CD4-positive, alpha-beta memory T cell (primary cell): ENCODE data around the gene HJURP. TPM values are rescaled to one million over a fixed set of nuclear protein-coding genes. Genes with fewer than 3 reads are reported as not detected.

Experiments
- CTCF ChIA-PET: fragments of 350-600 bp; sonication (Branson Sonifier 250); formaldehyde crosslinking; loops from one replicate; lab custom pipeline; 2021; ENCODE audit warnings: inconsistent platforms; ENCODE audit not compliant: partially characterized antibody; lab: Charles Lee
- POLR2A ChIA-PET: fragments of 350-600 bp; sonication (Branson Sonifier 250); formaldehyde crosslinking; loops from one replicate; lab custom pipeline; 2021; ENCODE audit not compliant: partially characterized antibody; lab: Charles Lee
- DNase-seq, 5 donors: peaks; one replicate each; pipeline versions ENCODE4 v3.0.0 to v3.0.0-alpha.2; 2020 to 2022; ENCODE audit warnings: mixed read lengths in 1 of 5
- H3K27ac ChIP-seq: one replicate; pipeline ENCODE4 v1.7.0; 2013; ENCODE audit warnings: low read depth, low read length
- H3K27me3 ChIP-seq: 2 replicates; pipeline ENCODE4 v1.7.0; 2013; ENCODE audit warnings: mild to moderate bottlenecking, low read length, moderate library complexity; ENCODE audit not compliant: insufficient read depth
- H3K36me3 ChIP-seq: 2 replicates; pipeline ENCODE4 v1.7.0; 2013; ENCODE audit warnings: mild to moderate bottlenecking, low read length, moderate library complexity; ENCODE audit not compliant: insufficient read depth
- H3K4me1 ChIP-seq: 2 replicates; pipeline ENCODE4 v1.7.0; 2013; ENCODE audit warnings: mild to moderate bottlenecking, low read length, moderate library complexity; ENCODE audit not compliant: insufficient read depth
- H3K4me3 ChIP-seq, 2 donors: one replicate each; pipeline ENCODE4 v1.7.0; 2013; ENCODE audit warnings: low read length in 2 of 2, mild to moderate bottlenecking in 1 of 2
- H3K9me3 ChIP-seq, 2 donors: one replicate each; pipeline ENCODE4 v1.7.0; 2013; ENCODE audit warnings: low read length in 2 of 2, control low read depth in 1 of 2; ENCODE audit not compliant: control insufficient read depth in 1 of 2
- H3K27ac Mint-ChIP-seq, 7 donors: one replicate each; pipeline ENCODE4 v1.8.0; 2020 to 2021; ENCODE audit warnings: mixed read lengths in 7 of 7, mild to moderate bottlenecking in 6 of 7, inconsistent platforms in 3 of 7, moderate library complexity in 3 of 7
- H3K27me3 Mint-ChIP-seq, 2 donors: one replicate each; pipeline ENCODE4 v1.8.0; 2020 to 2021; ENCODE audit warnings: mixed read lengths in 2 of 2
- H3K36me3 Mint-ChIP-seq, 2 donors: one replicate each; pipeline ENCODE4 v1.8.0; 2020 to 2021; ENCODE audit warnings: mixed read lengths in 2 of 2, inconsistent platforms in 1 of 2, mild to moderate bottlenecking in 1 of 2
- H3K4me1 Mint-ChIP-seq, 4 donors: one replicate each; pipeline ENCODE4 v1.8.0; 2020 to 2021; ENCODE audit warnings: mixed read lengths in 4 of 4, mild to moderate bottlenecking in 1 of 4
- H3K4me3 Mint-ChIP-seq, 8 donors: one replicate each; pipeline ENCODE4 v1.8.0; 2020 to 2021; ENCODE audit warnings: mixed read lengths in 8 of 8, mild to moderate bottlenecking in 7 of 8, moderate library complexity in 6 of 8, inconsistent platforms in 3 of 8
- H3K9me3 Mint-ChIP-seq, 8 donors: one replicate each; pipeline ENCODE4 v1.8.0; 2020 to 2021; ENCODE audit warnings: mixed read lengths in 8 of 8, mild to moderate bottlenecking in 5 of 8, inconsistent platforms in 3 of 8, moderate library complexity in 1 of 8
- intact Hi-C: fragments of 100-400 bp; cut with micrococcal nuclease; formaldehyde crosslinking; loops from one replicate; pipeline ENCODE4 v1.15.1; 2023
- polyA plus RNA-seq, 2 donors: library from polyadenylated mRNA; unstranded; fragments of 300-500 nt; fragmentation: Illumina TruSeq; gene quantifications; one replicate each; pipeline ENCODE4 v1.2.3, GENCODE V29; 2021
- total RNA-seq, 2 experiments: library from RNA; stranded (reverse); gene quantifications; one replicate each; pipeline ENCODE4 v1.2.3, GENCODE V29; 2021

Gene HJURP
- total and polyA plus RNA-seq, 4 experiments from 2014 or later = 0.19 to 0.44 TPM; not detected in 2

- CTCF ChIA-PET = no interaction called here
- Mint-ChIP-seq H3K4me1 (no peaks in the 10 kb centered on the region), H3K9me3 (no peaks in the 10 kb centered on the region), H3K36me3 (no peaks in the 10 kb centered on the region), H3K4me3 (no peak overlapping the region), H3K27ac (no peak overlapping the region), H3K27me3 (peaks cover 0 to under 1% of the 10 kb centered on the region in 2 donors)
- Histone ChIP-seq H3K4me1 (no peaks in the 10 kb centered on the region), H3K27me3 (no peaks in the 10 kb centered on the region), H3K36me3 (no peaks in the 10 kb centered on the region), H3K4me3 (no peak overlapping the region), H3K27ac (no peak overlapping the region), H3K9me3 (no peaks in the 10 kb centered on the region)
- POLR2A ChIA-PET = no interaction called here
- DNase-seq = no peak
- intact Hi-C loops = no loop called here
These were observed 23.2 kb downstream of the HJURP start for GRCh38 chr2:233831011-233831721.

DNA sequence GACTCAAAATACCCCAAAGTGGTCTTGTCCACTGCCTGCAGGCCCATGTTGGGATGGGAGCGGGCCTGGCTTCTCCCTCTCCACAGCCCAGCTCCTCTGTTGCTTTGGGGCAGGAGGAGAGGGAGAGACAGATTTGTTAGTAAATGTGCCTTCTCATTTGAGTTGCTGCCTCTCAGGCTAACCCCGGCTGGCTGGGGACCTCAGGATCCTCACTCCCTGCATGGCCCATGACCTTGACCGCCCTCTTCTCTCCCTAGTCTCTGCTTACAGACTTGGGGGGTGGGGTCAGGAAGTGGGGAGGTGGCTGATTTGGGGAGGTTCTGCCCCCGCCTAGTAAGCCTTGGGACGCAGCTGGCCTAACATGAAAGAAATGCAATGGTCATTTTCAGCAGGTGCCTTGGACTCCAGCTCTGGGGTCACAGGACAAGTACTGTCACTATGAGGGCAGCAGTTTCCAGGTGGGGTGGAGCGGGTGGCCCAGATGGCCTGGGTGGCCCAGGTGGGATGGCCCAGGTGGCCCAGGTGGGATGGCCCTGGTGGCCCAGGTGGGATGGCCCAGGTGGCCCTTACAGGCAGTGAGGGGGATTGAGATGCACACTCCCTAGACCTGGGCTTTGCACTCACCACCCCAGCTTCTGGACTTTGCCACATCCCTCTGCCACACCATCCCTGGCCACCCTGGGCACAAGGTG, 24.1 kb downstream of the HJURP start:
- POLR2A ChIA-PET = no interaction called here
- no peak overlapping the region for H3K4me3 ChIP-seq
- no peak overlapping the region for H3K27ac ChIP-seq
- CTCF ChIA-PET = no interaction called here
- no peaks in the 10 kb centered on the region for H3K9me3 Mint-ChIP-seq
- H3K36me3 ChIP-seq = no peaks in the 10 kb centered on the region
- peaks cover 0 to 2% of the 10 kb centered on the region in 2 donors for H3K27me3 Mint-ChIP-seq
- no peak for DNase-seq
- no peak overlapping the region for H3K4me3 Mint-ChIP-seq
- H3K9me3 ChIP-seq = no peaks in the 10 kb centered on the region
- H3K27ac Mint-ChIP-seq = no peak overlapping the region
- H3K27me3 ChIP-seq = no peaks in the 10 kb centered on the region
- H3K4me1 Mint-ChIP-seq = no peaks in the 10 kb centered on the region
- H3K4me1 ChIP-seq = no peaks in the 10 kb centered on the region
- H3K36me3 Mint-ChIP-seq = no peaks in the 10 kb centered on the region
- intact Hi-C loops = no loop called here

- ChIA-PET POLR2A (no interaction called here), CTCF (no interaction called here)
- no peak for DNase-seq
- Histone ChIP-seq H3K4me1 (no peaks in the 10 kb centered on the region), H3K36me3 (no peaks in the 10 kb centered on the region), H3K4me3 (no peak overlapping the region), H3K27ac (no peak overlapping the region), H3K27me3 (no peaks in the 10 kb centered on the region), H3K9me3 (no peaks in the 10 kb centered on the region)
- intact Hi-C loops = no loop called here
- H3K27me3 Mint-ChIP-seq = peaks cover 0 to 2% of the 10 kb centered on the region in 2 donors
- H3K4me1 Mint-ChIP-seq = no peaks in the 10 kb centered on the region
- H3K9me3 Mint-ChIP-seq = no peaks in the 10 kb centered on the region
- no peak overlapping the region for H3K4me3 Mint-ChIP-seq
- H3K36me3 Mint-ChIP-seq = no peaks in the 10 kb centered on the region
- no peak overlapping the region for H3K27ac Mint-ChIP-seq
These were observed 24.9 kb downstream of the HJURP start for GRCh38 chr2:233829193-233830110.

- ChIA-PET CTCF (no interaction called here), POLR2A (no interaction called here)
- no peak overlapping the region for H3K27ac ChIP-seq
- intact Hi-C loops = no loop called here
- H3K9me3 Mint-ChIP-seq = no peaks in the 10 kb centered on the region
- no peak for DNase-seq
- no peaks in the 10 kb centered on the region for H3K36me3 Mint-ChIP-seq
- H3K27me3 ChIP-seq = no peaks in the 10 kb centered on the region
- no peaks in the 10 kb centered on the region for H3K4me1 ChIP-seq
- H3K27ac Mint-ChIP-seq = no peak overlapping the region
- no peak overlapping the region for H3K4me3 Mint-ChIP-seq
- H3K27me3 Mint-ChIP-seq = peaks cover 0 to 3% of the 10 kb centered on the region in 2 donors
- H3K4me3 ChIP-seq = no peak overlapping the region
- H3K4me1 Mint-ChIP-seq = no peaks in the 10 kb centered on the region
- H3K36me3 ChIP-seq = no peaks in the 10 kb centered on the region
- no peaks in the 10 kb centered on the region for H3K9me3 ChIP-seq
These were observed 25.7 kb downstream of the HJURP start for GRCh38 chr2:233828546-233829192.

DNA sequence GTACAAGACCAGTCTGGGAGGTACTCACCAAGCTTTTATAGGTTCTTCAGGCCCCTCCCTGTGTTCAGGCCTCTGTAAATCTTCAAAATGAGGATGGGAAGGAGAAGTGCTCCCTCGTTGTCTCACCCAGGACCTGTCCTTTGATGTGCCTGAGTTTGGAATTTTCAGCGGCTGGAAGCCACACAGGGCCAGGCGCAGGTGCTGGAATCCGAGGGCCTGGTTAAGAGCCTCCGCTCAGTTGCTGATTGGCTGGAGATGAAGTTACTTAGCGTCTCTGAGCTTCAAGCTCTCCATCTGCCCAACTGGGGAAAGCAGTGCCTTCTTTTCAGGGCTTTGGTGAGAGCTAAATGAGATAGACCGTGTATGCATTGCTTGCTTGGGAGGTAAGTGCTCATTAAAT, 30.0 kb downstream of the HJURP start:
- intact Hi-C loops = no loop called here
- H3K36me3 ChIP-seq = no peaks in the 10 kb centered on the region
- H3K4me1 Mint-ChIP-seq = no peaks in the 10 kb centered on the region
- H3K27ac ChIP-seq = no peak overlapping the region
- peaks cover 3 to 4% of the 10 kb centered on the region in 2 donors for H3K27me3 Mint-ChIP-seq
- H3K4me3 ChIP-seq = no peak overlapping the region
- H3K27ac Mint-ChIP-seq = no peak overlapping the region
- DNase-seq = no peak
- H3K4me3 Mint-ChIP-seq = no peak overlapping the region
- ChIA-PET CTCF (no interaction called here), POLR2A (no interaction called here)
- H3K36me3 Mint-ChIP-seq = no peaks in the 10 kb centered on the region
- no peaks in the 10 kb centered on the region for H3K9me3 Mint-ChIP-seq
- H3K27me3 ChIP-seq = no peaks in the 10 kb centered on the region
- H3K4me1 ChIP-seq = no peaks in the 10 kb centered on the region
- no peaks in the 10 kb centered on the region for H3K9me3 ChIP-seq

DNA sequence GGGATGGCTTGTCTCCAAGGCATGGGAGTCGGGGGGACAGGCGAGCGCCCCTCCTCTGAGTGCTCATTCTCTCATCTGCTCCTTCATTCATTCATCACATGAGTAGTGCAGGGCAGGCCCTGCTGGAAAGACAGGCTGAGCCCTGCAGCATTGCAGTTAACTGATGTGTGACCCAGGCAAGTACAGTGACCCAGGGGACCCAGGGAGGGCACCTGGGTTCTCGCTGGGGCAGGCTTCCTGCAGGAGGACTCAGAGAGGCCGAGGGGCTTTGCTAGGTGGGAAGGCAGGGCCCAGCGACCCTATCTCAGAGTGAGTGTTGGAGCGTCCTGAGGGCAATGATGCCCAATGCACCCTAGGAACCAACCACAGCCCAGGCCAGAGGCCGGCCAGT, 30.6 kb downstream of the HJURP start:
- Mint-ChIP-seq H3K36me3 (no peaks in the 10 kb centered on the region), H3K27ac (no peak overlapping the region), H3K4me3 (no peak overlapping the region), H3K4me1 (no peaks in the 10 kb centered on the region), H3K9me3 (no peaks in the 10 kb centered on the region), H3K27me3 (peaks cover 3 to 4% of the 10 kb centered on the region in 2 donors)
- no peaks in the 10 kb centered on the region for H3K9me3 ChIP-seq
- CTCF ChIA-PET = no interaction called here
- DNase-seq = no peak
- H3K4me3 ChIP-seq = no peak overlapping the region
- intact Hi-C loops = no loop called here
- H3K36me3 ChIP-seq = no peaks in the 10 kb centered on the region
- no peaks in the 10 kb centered on the region for H3K27me3 ChIP-seq
- no peak overlapping the region for H3K27ac ChIP-seq
- POLR2A ChIA-PET = no interaction called here
- H3K4me1 ChIP-seq = no peaks in the 10 kb centered on the region
